ENCODE data around the gene POLD2. TPM values are rescaled to one million over a fixed set of nuclear protein-coding genes. Genes with fewer than 3 reads are reported as not detected.

POLD2 gene
- polyA plus RNA-seq, 1 donor from 2014 or later: 79.5 TPM

- H3K27me3 ChIP-seq (ENCODE audit: insufficient read depth, low read depth, low read length): no peaks in the 10 kb centered on the region
- no peak overlapping the region for H2AFZ ChIP-seq (ENCODE audit: low read depth, low read length)
- no peaks in the 10 kb centered on the region for H3K9me3 ChIP-seq (ENCODE audit: low read length)
- no peak for TF ChIP-seq MXI1 (conservative IDR thresholded peaks at IDR 0.05; ENCODE audit: poor library complexity, severe bottlenecking)
- TF ChIP-seq POLR2AphosphoS5 (IDR thresholded peaks at IDR 0.05): no peak
- TF ChIP-seq EP300 (conservative IDR thresholded peaks at IDR 0.05; ENCODE audit: poor library complexity, severe bottlenecking): no peak
- TF ChIP-seq CTCF (IDR thresholded peaks at IDR 0.05; ENCODE audit: poor library complexity, severe bottlenecking): no peak
- TF ChIP-seq RAD21 (conservative IDR thresholded peaks at IDR 0.05): no peak
- TF ChIP-seq EZH2 (IDR thresholded peaks at IDR 0.05; ENCODE audit: borderline replicate concordance, insufficient read depth, low read length, poor library complexity, severe bottlenecking): no peak
- TF ChIP-seq TAF1 (IDR thresholded peaks at IDR 0.05; ENCODE audit: low read depth): no peak
- no peak for TF ChIP-seq SMC3 (conservative IDR thresholded peaks at IDR 0.05; ENCODE audit: poor library complexity)
- no peak for TF ChIP-seq REST (IDR thresholded peaks at IDR 0.05; ENCODE audit: borderline replicate concordance)
- H4K20me1 ChIP-seq (ENCODE audit: insufficient read depth): no peaks in the 10 kb centered on the region
- no peak overlapping the region for H3K27ac ChIP-seq (ENCODE audit: low read length)
- H3K4me2 ChIP-seq (ENCODE audit: low read length): no peak overlapping the region
- H3K36me3 ChIP-seq (ENCODE audit: insufficient read depth, low read length): no peaks in the 10 kb centered on the region
- no peaks in the 10 kb centered on the region for H3F3A ChIP-seq (ENCODE audit: insufficient read depth, low read length, poor library complexity, severe bottlenecking)
- H3K4me3 ChIP-seq (ENCODE audit: low read length): no peak overlapping the region
- peaks cover 14% of the 10 kb centered on the region for H3K79me2 ChIP-seq (replicated peaks; ENCODE audit: insufficient read depth, low read length)
- H3K9me2 ChIP-seq (ENCODE audit: insufficient read depth, low read length): no peaks in the 10 kb centered on the region
- H3K9ac ChIP-seq (ENCODE audit: low read length): no peak overlapping the region
Observed at GRCh38 chr7:44124822-44125202, 1.5 kb upstream of the POLD2 start.

GRCh38 chr7:44122529-44122928, 819 bp downstream of the POLD2 start:
- Histone ChIP-seq H2AFZ (ENCODE audit: low read depth, low read length) (no peak overlapping the region), H3K36me3 (ENCODE audit: insufficient read depth, low read length) (no peaks in the 10 kb centered on the region), H3K9me2 (ENCODE audit: insufficient read depth, low read length) (no peaks in the 10 kb centered on the region), H3F3A (ENCODE audit: insufficient read depth, low read length, poor library complexity, severe bottlenecking) (no peaks in the 10 kb centered on the region), H3K79me2 (replicated peaks; ENCODE audit: insufficient read depth, low read length) (peaks cover 14% of the 10 kb centered on the region), H3K9ac (ENCODE audit: low read length) (peak overlapping the region; percentile 69), H3K9me3 (ENCODE audit: low read length) (no peaks in the 10 kb centered on the region), H3K4me2 (ENCODE audit: low read length) (peak overlapping the region; percentile 92), H3K27ac (ENCODE audit: low read length) (peak overlapping the region; percentile 44), H4K20me1 (ENCODE audit: insufficient read depth) (no peaks in the 10 kb centered on the region), H3K27me3 (ENCODE audit: insufficient read depth, low read depth, low read length) (no peaks in the 10 kb centered on the region), H3K4me3 (ENCODE audit: low read length) (peak overlapping the region; percentile 94)
- TF ChIP-seq EZH2 (IDR thresholded peaks at IDR 0.05; ENCODE audit: borderline replicate concordance, insufficient read depth, low read length, poor library complexity, severe bottlenecking): no peak
- no peak for TF ChIP-seq RAD21 (conservative IDR thresholded peaks at IDR 0.05)
- no peak for TF ChIP-seq TAF1 (IDR thresholded peaks at IDR 0.05; ENCODE audit: low read depth)
- TF ChIP-seq REST (IDR thresholded peaks at IDR 0.05; ENCODE audit: borderline replicate concordance): no peak
- no peak for TF ChIP-seq CTCF (IDR thresholded peaks at IDR 0.05; ENCODE audit: poor library complexity, severe bottlenecking)
- no peak for TF ChIP-seq POLR2AphosphoS5 (IDR thresholded peaks at IDR 0.05)
- no peak for TF ChIP-seq MXI1 (conservative IDR thresholded peaks at IDR 0.05; ENCODE audit: poor library complexity, severe bottlenecking)
- TF ChIP-seq EP300 (conservative IDR thresholded peaks at IDR 0.05; ENCODE audit: poor library complexity, severe bottlenecking): no peak
- no peak for TF ChIP-seq SMC3 (conservative IDR thresholded peaks at IDR 0.05; ENCODE audit: poor library complexity)
